Ishikawa (cell line): ENCODE measurements around the gene LRRC71.

Experiments
- CEBPB ChIP-seq: IDR thresholded peaks from 2 replicates; pipeline ENCODE4 v1.6.1; 2012
- CREB1 ChIP-seq: IDR thresholded peaks from 2 replicates; pipeline ENCODE4 v1.6.1; 2012; ENCODE audit warnings: low read depth
- EP300 ChIP-seq: IDR thresholded peaks from 2 replicates; pipeline ENCODE4 v1.6.1; 2012; ENCODE audit warnings: borderline replicate concordance
- FOXM1 ChIP-seq: IDR thresholded peaks from 2 replicates; pipeline ENCODE4 v1.6.1; 2012; ENCODE audit warnings: low read depth, borderline replicate concordance
- NFIC ChIP-seq: IDR thresholded peaks from 2 replicates; pipeline ENCODE4 v1.6.1; 2012
- RAD21 ChIP-seq: IDR thresholded peaks from 2 replicates; pipeline ENCODE4 v1.6.1; 2012; ENCODE audit warnings: low read depth
- REST ChIP-seq: IDR thresholded peaks from 2 replicates; pipeline ENCODE4 v1.6.1; 2012; ENCODE audit warnings: low read depth, mild to moderate bottlenecking
- TAF1 ChIP-seq: IDR thresholded peaks from 2 replicates; pipeline ENCODE4 v1.6.1; 2012; ENCODE audit warnings: low read depth, mild to moderate bottlenecking
- TCF12 ChIP-seq: IDR thresholded peaks from 2 replicates; pipeline ENCODE4 v1.6.1; 2012; ENCODE audit warnings: low read depth
- TEAD4 ChIP-seq: IDR thresholded peaks from 2 replicates; pipeline ENCODE4 v1.6.1; 2012
- USF1 ChIP-seq: IDR thresholded peaks from 2 replicates; pipeline ENCODE4 v1.6.1; 2012
- YY1 ChIP-seq: IDR thresholded peaks from 2 replicates; pipeline ENCODE4 v1.6.1; 2012; ENCODE audit warnings: low read depth
- ZBTB7A ChIP-seq: IDR thresholded peaks from 2 replicates; pipeline ENCODE4 v1.6.1; 2012; ENCODE audit warnings: low read depth
- TF ChIP-seq, protein P1 (sequence below): IDR thresholded peaks from 2 replicates; pipeline ENCODE4 v1.6.1; 2012

- TF ChIP-seq FOXM1, result no peak
- TF ChIP-seq EP300, result no peak
- no peak for TF ChIP-seq REST
- no peak for TF ChIP-seq TEAD4
- TF ChIP-seq, protein P1, sequence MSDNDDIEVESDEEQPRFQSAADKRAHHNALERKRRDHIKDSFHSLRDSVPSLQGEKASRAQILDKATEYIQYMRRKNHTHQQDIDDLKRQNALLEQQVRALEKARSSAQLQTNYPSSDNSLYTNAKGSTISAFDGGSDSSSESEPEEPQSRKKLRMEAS, result no peak
- TF ChIP-seq ZBTB7A, result no peak
- TF ChIP-seq CREB1, result no peak
- no peak for TF ChIP-seq USF1
- no peak for TF ChIP-seq TCF12
- no peak for TF ChIP-seq CEBPB
- TF ChIP-seq TAF1, result no peak
- TF ChIP-seq RAD21, result no peak
- no peak for TF ChIP-seq YY1
- no peak for TF ChIP-seq NFIC
These were observed 11.5 kb upstream of the LRRC71 start for GRCh38 chr1:156908955-156909354.
